ENCODE measurements around the gene FRAS1. TPM values are rescaled to one million over a fixed set of nuclear protein-coding genes. Genes with fewer than 3 reads are reported as not detected.

FRAS1 gene
- total and polyA plus RNA-seq, 2 donors (not counting 3 experiments of a cell fraction or from before 2014, with no cell fraction given) = 1.4 to 3.6 TPM

- intact Hi-C loops (cut with micrococcal nuclease) = no loop called here
- TF ChIP-seq POLR2A (IDR thresholded peaks at IDR 0.05; ENCODE audit: low read depth, low read length) (no peak), MAX (IDR thresholded peaks at IDR 0.05; ENCODE audit: insufficient read depth, insufficient read length) (no peak), FOS (IDR thresholded peaks at IDR 0.05; ENCODE audit: borderline replicate concordance, insufficient read depth, low read length) (no peak), GATA2 (IDR thresholded peaks at IDR 0.05; ENCODE audit: insufficient read depth, insufficient read length, low read depth, low read length) (no peak), POLR2AphosphoS5 (IDR thresholded peaks at IDR 0.05; ENCODE audit: insufficient read depth, low read depth, low read length) (no peak), JUN (IDR thresholded peaks at IDR 0.05; ENCODE audit: borderline replicate concordance, insufficient read depth, insufficient read length, low read depth) (no peak), EZH2 (IDR thresholded peaks at IDR 0.05; ENCODE audit: borderline replicate concordance, low read depth, low read length, severe bottlenecking) (no peak), CTCF (IDR thresholded peaks at IDR 0.05; ENCODE audit: extremely low read depth in 1 of 2, insufficient read depth in 1 of 2, low read depth in 1 of 2, low read length in 2 of 2) (no peak), MYC (IDR thresholded peaks at IDR 0.05; ENCODE audit: low read depth, low read length) (no peak)
- H3K9ac ChIP-seq (replicated peaks; ENCODE audit: extremely low read depth, insufficient read depth, low read length) = no peak overlapping the region
- no peaks in the 10 kb centered on the region for H3K9me3 ChIP-seq (replicated peaks; ENCODE audit: control insufficient read depth, insufficient read depth, low read length)
- no peaks in the 10 kb centered on the region for H3K36me3 ChIP-seq (ENCODE audit: control insufficient read depth in 2 of 2, extremely low read depth in 1 of 2, insufficient read depth in 2 of 2, low read length in 2 of 2)
- no peak overlapping the region for H3K4me3 ChIP-seq (replicated peaks in 1 of 3; ENCODE audit: insufficient read depth in 1 of 3, low read depth in 1 of 3, low read length in 3 of 3)
- H2AFZ ChIP-seq (ENCODE audit: low read depth, low read length) = no peak overlapping the region
- dilution Hi-C loops (cut with MboI; ENCODE audit: extremely low pct_ligation_motif_present, low sequenced_read_pairs) = no loop called here
- H3K4me1 ChIP-seq (ENCODE audit: control insufficient read depth, extremely low read depth, insufficient read depth, low read length) = no peaks in the 10 kb centered on the region
- ChIA-PET POLR2A (no interaction called here), CTCF (interaction anchor here (0.8 kb wide), 1 partner anchor 24 kb away, joined by 3 read pairs; no protein-coding TSS in a partner anchor)
- no peaks in the 10 kb centered on the region for H4K20me1 ChIP-seq (replicated peaks; ENCODE audit: control insufficient read depth, extremely low read depth, insufficient read depth, low read length)
- DNase-seq (ENCODE audit: low read depth, low spot score) = no peak
- H3K4me2 ChIP-seq (ENCODE audit: insufficient read depth, low read length) = no peak overlapping the region
- H3K27ac ChIP-seq (ENCODE audit: insufficient read depth, low read depth, low read length) = no peak overlapping the region
- H3K79me2 ChIP-seq (ENCODE audit: control insufficient read depth, insufficient read depth, low read length) = no peaks in the 10 kb centered on the region
- H3K27me3 ChIP-seq (ENCODE audit: control insufficient read depth in 2 of 2, insufficient read depth in 2 of 2, low read length in 2 of 2) = no peaks in the 10 kb centered on the region
- BruUV-seq (replicated peaks) = no TSS peak
- FAIRE-seq = no peak
- H3K9me1 ChIP-seq (replicated peaks; ENCODE audit: control insufficient read depth, extremely low read depth, insufficient read depth, low read length) = no peaks in the 10 kb centered on the region
Observed at GRCh38 chr4:78145008-78145407, 87.9 kb downstream of the FRAS1 start.

Measured in endothelial cell of umbilical vein (primary cell).